Measurements from ENCODE around the gene CPA4. TPM values are rescaled to one million over a fixed set of nuclear protein-coding genes. Genes with fewer than 3 reads are reported as not detected.
"Not testable (repeated sequence)": the region's sequence is repeated elsewhere in the genome, so short reads cannot be mapped to it uniquely, and the experiment has no call there.

CPA4 gene, protein sequence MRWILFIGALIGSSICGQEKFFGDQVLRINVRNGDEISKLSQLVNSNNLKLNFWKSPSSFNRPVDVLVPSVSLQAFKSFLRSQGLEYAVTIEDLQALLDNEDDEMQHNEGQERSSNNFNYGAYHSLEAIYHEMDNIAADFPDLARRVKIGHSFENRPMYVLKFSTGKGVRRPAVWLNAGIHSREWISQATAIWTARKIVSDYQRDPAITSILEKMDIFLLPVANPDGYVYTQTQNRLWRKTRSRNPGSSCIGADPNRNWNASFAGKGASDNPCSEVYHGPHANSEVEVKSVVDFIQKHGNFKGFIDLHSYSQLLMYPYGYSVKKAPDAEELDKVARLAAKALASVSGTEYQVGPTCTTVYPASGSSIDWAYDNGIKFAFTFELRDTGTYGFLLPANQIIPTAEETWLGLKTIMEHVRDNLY
- polyA plus RNA-seq (2011; rRNA removed) (65.7 and 71.8 TPM in 2 replicates), polyA minus RNA-seq (2011; rRNA and poly(A)+ RNA removed) (58.9 and 61.8 TPM in 2 replicates)

DNA sequence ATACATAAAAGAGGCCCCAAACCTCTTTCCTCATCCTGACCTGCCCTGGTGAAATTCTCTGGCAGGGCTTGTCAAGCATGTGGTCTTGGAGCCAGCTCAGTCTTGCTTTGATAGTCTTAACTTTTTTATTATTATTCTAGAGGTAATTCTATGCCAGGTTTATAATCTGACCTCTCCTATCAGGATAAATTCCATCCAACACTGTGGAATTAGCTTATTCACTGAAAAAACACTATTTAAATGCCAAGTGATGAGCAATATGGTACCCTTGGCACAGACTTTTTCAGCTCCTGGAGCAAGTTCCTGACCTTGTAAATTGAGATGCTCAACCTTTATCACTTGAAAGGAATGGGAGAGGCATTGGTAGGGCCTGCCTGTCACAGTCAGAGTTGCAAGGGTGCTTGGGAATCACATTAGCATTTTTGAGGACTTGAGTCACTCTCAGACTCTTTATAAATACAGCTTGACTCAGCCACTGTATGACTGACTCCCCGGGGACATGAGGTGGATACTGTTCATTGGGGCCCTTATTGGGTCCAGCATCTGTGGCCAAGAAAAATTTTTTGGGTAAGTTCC is at the start of gene CPA4:
CPA4 (plus strand) TSS at position 480 of the 576 bp plus-strand sequence; CDS start at position 500, 20 bp downstream.
- H3K27me3 ChIP-seq (ENCODE audit: control insufficient read depth, insufficient read depth, low read length): no peaks in the 10 kb centered on the region
- ChIA-PET POLR2A (interaction anchor here (0.6 to 1.8 kb wide), 5 partner anchors 16 to 115 kb away, joined by 3 to 8 read pairs (median 4); no protein-coding TSS in a partner anchor), CTCF (interaction anchor here (2.2 kb wide), 1 partner anchor 15 kb away, joined by 6 read pairs; no protein-coding TSS in a partner anchor)
- H3K9me3 ChIP-seq (ENCODE audit: control insufficient read depth, insufficient read depth, low read length): peaks cover 12% of the 10 kb centered on the region
- DNase-seq (ENCODE audit: low read depth, low spot score): peak; percentile 89
- peak within 1 kb of the TSS; percentile 75 for H3K27ac ChIP-seq (ENCODE audit: low read depth, low read length)
- TF ChIP-seq, protein P1, sequence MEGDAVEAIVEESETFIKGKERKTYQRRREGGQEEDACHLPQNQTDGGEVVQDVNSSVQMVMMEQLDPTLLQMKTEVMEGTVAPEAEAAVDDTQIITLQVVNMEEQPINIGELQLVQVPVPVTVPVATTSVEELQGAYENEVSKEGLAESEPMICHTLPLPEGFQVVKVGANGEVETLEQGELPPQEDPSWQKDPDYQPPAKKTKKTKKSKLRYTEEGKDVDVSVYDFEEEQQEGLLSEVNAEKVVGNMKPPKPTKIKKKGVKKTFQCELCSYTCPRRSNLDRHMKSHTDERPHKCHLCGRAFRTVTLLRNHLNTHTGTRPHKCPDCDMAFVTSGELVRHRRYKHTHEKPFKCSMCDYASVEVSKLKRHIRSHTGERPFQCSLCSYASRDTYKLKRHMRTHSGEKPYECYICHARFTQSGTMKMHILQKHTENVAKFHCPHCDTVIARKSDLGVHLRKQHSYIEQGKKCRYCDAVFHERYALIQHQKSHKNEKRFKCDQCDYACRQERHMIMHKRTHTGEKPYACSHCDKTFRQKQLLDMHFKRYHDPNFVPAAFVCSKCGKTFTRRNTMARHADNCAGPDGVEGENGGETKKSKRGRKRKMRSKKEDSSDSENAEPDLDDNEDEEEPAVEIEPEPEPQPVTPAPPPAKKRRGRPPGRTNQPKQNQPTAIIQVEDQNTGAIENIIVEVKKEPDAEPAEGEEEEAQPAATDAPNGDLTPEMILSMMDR (IDR thresholded peaks at IDR 0.05; ENCODE audit: low read depth, low read length): no peak
- peak within 1 kb of the TSS; percentile 17; the same call in 1 of the 2 replicates for H3K4me3 ChIP-seq (ENCODE audit: low read depth, low read length)

DNA sequence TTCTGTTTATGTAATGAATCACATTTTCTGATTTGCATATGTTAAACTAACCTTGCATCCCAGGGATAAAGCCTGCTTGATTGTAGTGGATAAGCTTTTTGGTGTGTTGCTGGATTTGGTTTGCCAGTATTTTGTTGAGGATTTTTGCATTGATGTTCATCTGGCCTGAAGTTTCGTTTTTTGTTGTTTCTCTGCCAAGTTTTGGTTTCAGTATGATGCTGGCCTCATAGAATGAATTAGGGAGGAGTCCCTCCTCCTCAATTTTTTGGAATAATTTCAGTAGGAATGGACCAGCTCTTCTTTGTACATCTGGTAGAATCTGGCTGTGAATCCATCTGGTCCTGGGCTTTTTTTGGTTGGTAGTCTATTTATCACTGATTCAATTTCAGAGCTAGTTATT is 49.5 kb upstream of the CPA4 start:
- POLR2A ChIA-PET; H3K9me3 ChIP-seq (ENCODE audit: control insufficient read depth, insufficient read depth, low read length); H3K4me3 ChIP-seq (ENCODE audit: low read depth, low read length); DNase-seq (ENCODE audit: low read depth, low spot score); H3K27me3 ChIP-seq (ENCODE audit: control insufficient read depth, insufficient read depth, low read length); H3K27ac ChIP-seq (ENCODE audit: low read depth, low read length): not testable (repeated sequence)
- CTCF ChIA-PET: interaction anchor here (0.8 to 1.9 kb wide), 4 partner anchors 35 to 514 kb away, joined by 4 to 8 read pairs (median 7); no protein-coding TSS in a partner anchor

DNA sequence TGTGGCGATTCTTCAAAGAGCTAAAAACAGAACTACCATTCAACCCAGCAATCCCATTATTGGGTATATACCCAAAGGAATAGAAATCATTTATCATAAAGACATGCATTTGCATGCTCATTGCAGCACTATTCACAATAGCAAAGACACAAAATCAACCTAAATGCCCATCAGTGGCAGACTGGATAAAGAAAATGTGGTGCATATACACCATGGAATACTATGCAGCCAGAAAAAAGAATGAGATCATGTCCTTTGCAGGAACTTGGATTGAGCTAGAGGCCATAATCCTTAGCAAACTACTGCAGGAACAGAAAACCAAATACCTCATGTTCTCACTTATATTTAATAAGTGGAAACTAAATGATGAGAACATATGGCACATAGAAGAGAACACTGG is 46.5 kb upstream of the CPA4 start:
- DNase-seq (ENCODE audit: low read depth, low spot score); H3K4me3 ChIP-seq (ENCODE audit: low read depth, low read length); H3K27me3 ChIP-seq (ENCODE audit: control insufficient read depth, insufficient read depth, low read length); H3K9me3 ChIP-seq (ENCODE audit: control insufficient read depth, insufficient read depth, low read length); POLR2A ChIA-PET; H3K27ac ChIP-seq (ENCODE audit: low read depth, low read length): not testable (repeated sequence)
- CTCF ChIA-PET: interaction anchor here (1.4 kb wide), 1 partner anchor 32 kb away, joined by 5 read pairs; no protein-coding TSS in a partner anchor

DNA sequence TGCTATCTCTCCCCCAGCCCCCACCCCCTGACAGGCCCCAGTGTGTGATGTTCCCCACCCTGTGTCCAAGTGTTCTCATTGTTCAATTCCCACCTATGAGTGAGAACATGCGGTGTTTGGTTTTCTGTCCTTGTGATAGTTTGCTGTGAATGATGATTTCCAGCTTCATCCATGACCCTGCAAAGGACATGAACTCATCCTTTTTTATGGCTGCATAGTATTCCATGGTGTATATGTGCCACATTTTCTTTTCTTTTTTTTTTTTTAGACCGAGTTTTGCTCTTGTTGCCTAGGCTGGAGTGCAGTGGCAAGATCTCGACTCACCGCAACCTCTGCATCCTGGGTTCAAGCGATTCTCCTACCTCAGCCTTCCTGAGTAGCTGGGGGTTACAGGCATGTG is 44.1 kb upstream of the CPA4 start:
- H3K27me3 ChIP-seq (ENCODE audit: control insufficient read depth, insufficient read depth, low read length); H3K4me3 ChIP-seq (ENCODE audit: low read depth, low read length); POLR2A ChIA-PET; H3K27ac ChIP-seq (ENCODE audit: low read depth, low read length); DNase-seq (ENCODE audit: low read depth, low spot score); H3K9me3 ChIP-seq (ENCODE audit: control insufficient read depth, insufficient read depth, low read length); CTCF ChIA-PET: not testable (repeated sequence)

DNA sequence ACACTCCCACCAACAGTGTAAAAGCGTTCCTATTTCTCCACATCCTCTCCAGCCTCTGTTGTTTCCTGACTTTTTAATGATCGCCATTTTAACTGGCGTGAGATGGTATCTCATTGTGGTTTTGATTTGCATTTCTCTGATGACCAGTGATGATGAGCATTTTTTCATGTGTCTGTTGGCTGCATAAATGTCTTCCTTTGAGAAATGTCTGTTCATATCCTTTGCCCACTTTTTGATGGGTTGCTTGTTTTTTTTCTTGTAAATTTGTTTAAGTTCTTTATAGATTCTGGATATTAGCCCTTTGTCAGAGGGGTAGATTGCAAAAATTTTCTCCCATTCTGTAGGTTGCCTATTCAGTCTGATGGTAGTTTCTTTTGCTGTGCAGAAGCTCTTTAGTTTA is 43.3 kb upstream of the CPA4 start:
- H3K27ac ChIP-seq (ENCODE audit: low read depth, low read length); POLR2A ChIA-PET; DNase-seq (ENCODE audit: low read depth, low spot score); H3K4me3 ChIP-seq (ENCODE audit: low read depth, low read length); H3K9me3 ChIP-seq (ENCODE audit: control insufficient read depth, insufficient read depth, low read length); CTCF ChIA-PET; H3K27me3 ChIP-seq (ENCODE audit: control insufficient read depth, insufficient read depth, low read length): not testable (repeated sequence)

DNA sequence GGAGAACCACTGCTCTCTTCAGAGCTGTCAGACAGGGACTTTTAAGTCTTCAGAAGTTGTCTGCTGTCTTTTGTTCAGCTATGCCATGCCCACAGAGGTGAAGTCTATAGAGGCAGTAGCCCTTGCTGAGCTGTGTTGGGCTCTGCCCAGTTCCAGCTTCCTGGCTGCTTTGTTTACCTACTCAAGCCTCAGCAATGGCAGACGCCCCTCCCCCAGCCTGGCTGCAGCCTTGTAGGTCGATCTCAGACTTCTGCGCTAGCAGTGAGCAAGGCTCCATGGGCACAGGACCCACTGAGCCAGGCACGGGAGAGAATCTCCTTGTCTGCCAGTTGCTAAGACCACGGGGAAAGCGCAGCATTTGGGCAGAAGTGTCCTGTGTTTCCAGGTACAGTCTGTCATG is 38.4 kb upstream of the CPA4 start:
- peaks cover 17% of the 10 kb centered on the region for H3K9me3 ChIP-seq (ENCODE audit: control insufficient read depth, insufficient read depth, low read length)
- H3K4me3 ChIP-seq (ENCODE audit: low read depth, low read length): no peak overlapping the region
- no peak for DNase-seq (ENCODE audit: low read depth, low spot score)
- TF ChIP-seq, protein P1 (IDR thresholded peaks at IDR 0.05; ENCODE audit: low read depth, low read length): no peak
- no peak overlapping the region for H3K27ac ChIP-seq (ENCODE audit: low read depth, low read length)
- H3K27me3 ChIP-seq (ENCODE audit: control insufficient read depth, insufficient read depth, low read length): no peaks in the 10 kb centered on the region
- ChIA-PET POLR2A (no interaction called here), CTCF (no interaction called here)
